Muscle of leg (tissue), 11 donors: ENCODE data around the gene PLP1. TPM values are rescaled to one million over a fixed set of nuclear protein-coding genes. Genes with fewer than 3 reads are reported as not detected.
"Not testable (repeated sequence)": the region's sequence is repeated elsewhere in the genome, so short reads cannot be mapped to it uniquely, and the experiment has no call there.

ENCODE experiments used
- DNase-seq: peaks from one replicate; pipeline ENCODE4 v3.0.0; 2013
- H3K27ac ChIP-seq: one replicate; pipeline ENCODE4 v1.5.1; 2013; ENCODE audit warnings: mild to moderate bottlenecking, low read length, control low read depth
- H3K27me3 ChIP-seq: one replicate; pipeline ENCODE4 v1.6.1; 2013; ENCODE audit warnings: low read length; ENCODE audit not compliant: control insufficient read depth, insufficient read depth
- H3K36me3 ChIP-seq: one replicate; pipeline ENCODE4 v1.6.1; 2013; ENCODE audit warnings: low read length; ENCODE audit not compliant: control insufficient read depth, insufficient read depth
- H3K4me1 ChIP-seq: one replicate; pipeline ENCODE4 v1.6.1; 2013; ENCODE audit warnings: low read length; ENCODE audit not compliant: control insufficient read depth, insufficient read depth
- H3K4me3 ChIP-seq: one replicate; pipeline ENCODE4 v1.5.1; 2013; ENCODE audit warnings: low read length, control low read depth
- H3K9me3 ChIP-seq: replicated peaks from 2 replicates; pipeline ENCODE4 v1.6.1; 2013; ENCODE audit warnings: low read depth, low read length; ENCODE audit not compliant: control insufficient read depth
- WGBS: methylation state at CpG from one replicate; pipeline ENCODE4 v1.1.5; 2013; ENCODE audit warnings: missing lambda C conversion rate; ENCODE audit not compliant: insufficient coverage; 5-methylcytosine and 5-hydroxymethylcytosine counted together
- polyA plus RNA-seq, 8 donors: library from polyadenylated mRNA; unstranded; fragments of 120-200 nt; gene quantifications; one replicate each; pipeline versions ENCODE4 v1.2.1 to v1.2.3, GENCODE V29; 2013; ENCODE audit warnings: inconsistent platforms in 1 of 8, low replicate concordance in 1 of 8; ENCODE audit not compliant: insufficient read length in 8 of 8, insufficient read depth in 1 of 8
- total RNA-seq: library from RNA; stranded (reverse); fragments of 120-200 nt; gene quantifications from one replicate; pipeline ENCODE4 v1.2.4, GENCODE V29; 2013

PLP1 gene
- total and polyA plus RNA-seq, 9 donors: 44.2 to 147 (median 72.8) TPM

- Histone ChIP-seq H3K27ac (no peak overlapping the region), H3K4me3 (no peak overlapping the region), H3K9me3 (no peaks in the 10 kb centered on the region), H3K4me1 (no peaks in the 10 kb centered on the region), H3K27me3 (peaks cover 23% of the 10 kb centered on the region), H3K36me3 (no peaks in the 10 kb centered on the region)
- no CpG with 5 or more reads among the region's 2 CpGs for WGBS
- DNase-seq: no peak
Measured at GRCh38 chrX:103791826-103792485, 15.3 kb downstream of the PLP1 start.

- no peak overlapping the region for H3K27ac ChIP-seq
- H3K27me3 ChIP-seq: peaks cover 21% of the 10 kb centered on the region
- no peaks in the 10 kb centered on the region for H3K4me1 ChIP-seq
- H3K4me3 ChIP-seq: no peak overlapping the region
- H3K36me3 ChIP-seq: no peaks in the 10 kb centered on the region
- no peaks in the 10 kb centered on the region for H3K9me3 ChIP-seq
- no CpG with 5 or more reads among the region's 6 CpGs for WGBS
- DNase-seq: no peak
Measured at GRCh38 chrX:103792916-103793544, 16.4 kb downstream of the PLP1 start.

- no peaks in the 10 kb centered on the region for H3K36me3 ChIP-seq
- H3K27me3 ChIP-seq: peaks cover 18% of the 10 kb centered on the region
- no peaks in the 10 kb centered on the region for H3K9me3 ChIP-seq
- WGBS: no CpG with 5 or more reads among the region's 2 CpGs
- H3K4me1 ChIP-seq: no peaks in the 10 kb centered on the region
- H3K4me3 ChIP-seq: no peak overlapping the region
- H3K27ac ChIP-seq: no peak overlapping the region
- no peak for DNase-seq
Measured at GRCh38 chrX:103793545-103793940, 16.9 kb downstream of the PLP1 start.

GRCh38 chrX:103794119-103794518 lies 17.5 kb downstream of the PLP1 start:
- DNase-seq: no peak
- WGBS: no CpG with 5 or more reads among the region's 4 CpGs
- H3K27me3 ChIP-seq: peaks cover 18% of the 10 kb centered on the region

GRCh38 chrX:103797691-103798090 lies 21.1 kb downstream of the PLP1 start:
- no peak overlapping the region for H3K4me3 ChIP-seq
- no peak for DNase-seq
- no peaks in the 10 kb centered on the region for H3K36me3 ChIP-seq
- H3K27ac ChIP-seq: no peak overlapping the region
- WGBS: no CpG with 5 or more reads among the region's 2 CpGs
- H3K9me3 ChIP-seq: no peaks in the 10 kb centered on the region
- peaks cover 11% of the 10 kb centered on the region for H3K27me3 ChIP-seq
- H3K4me1 ChIP-seq: no peaks in the 10 kb centered on the region

More at GRCh38 chrX:103794119-103794518, 17.5 kb downstream of the PLP1 start:
- no peak overlapping the region for H3K4me3 ChIP-seq
- H3K4me1 ChIP-seq: no peaks in the 10 kb centered on the region
- H3K9me3 ChIP-seq: no peaks in the 10 kb centered on the region
- no peak overlapping the region for H3K27ac ChIP-seq
- H3K36me3 ChIP-seq: no peaks in the 10 kb centered on the region

GRCh38 chrX:103800318-103800717 lies 23.7 kb downstream of the PLP1 start:
- H3K27ac ChIP-seq: no peak overlapping the region
- DNase-seq: no peak

GRCh38 chrX:103805860-103806259 lies 29.2 kb downstream of the PLP1 start:
- H3K27ac ChIP-seq: no peak overlapping the region
- no peak for DNase-seq
- H3K4me3 ChIP-seq: no peak overlapping the region
- H3K36me3 ChIP-seq: no peaks in the 10 kb centered on the region
- H3K9me3 ChIP-seq: no peaks in the 10 kb centered on the region
- peaks cover 25% of the 10 kb centered on the region for H3K27me3 ChIP-seq
- H3K4me1 ChIP-seq: no peaks in the 10 kb centered on the region

More at GRCh38 chrX:103800318-103800717, 23.7 kb downstream of the PLP1 start:
- H3K36me3 ChIP-seq: no peaks in the 10 kb centered on the region
- no CpG with 5 or more reads among the region's 2 CpGs for WGBS
- peaks cover 5% of the 10 kb centered on the region for H3K27me3 ChIP-seq
- H3K9me3 ChIP-seq: no peaks in the 10 kb centered on the region
- H3K4me1 ChIP-seq: no peaks in the 10 kb centered on the region
- H3K4me3 ChIP-seq: no peak overlapping the region

- H3K4me3 ChIP-seq: no peak overlapping the region
- DNase-seq: no peak
- no peaks in the 10 kb centered on the region for H3K36me3 ChIP-seq
- H3K9me3 ChIP-seq: no peaks in the 10 kb centered on the region
- no peak overlapping the region for H3K27ac ChIP-seq
- no peaks in the 10 kb centered on the region for H3K4me1 ChIP-seq
- peaks cover 26% of the 10 kb centered on the region for H3K27me3 ChIP-seq
- WGBS: 70% methylated on average over 1 of the region's 4 CpGs
Measured at GRCh38 chrX:103806862-103807474, 30.3 kb downstream of the PLP1 start.

GRCh38 chrX:103811858-103812257 lies 35.2 kb downstream of the PLP1 start:
- Histone ChIP-seq H3K4me3 (no peak overlapping the region), H3K36me3 (no peaks in the 10 kb centered on the region)
- no CpG with 5 or more reads among the region's 3 CpGs for WGBS

GRCh38 chrX:103817101-103817500 lies 40.5 kb downstream of the PLP1 start:
- H3K27ac ChIP-seq, H3K27me3 ChIP-seq, H3K9me3 ChIP-seq, H3K36me3 ChIP-seq, H3K4me1 ChIP-seq, H3K4me3 ChIP-seq, DNase-seq: not testable (repeated sequence)
- WGBS: 17% methylated on average over 2 of the region's 5 CpGs

More at GRCh38 chrX:103811858-103812257, 35.2 kb downstream of the PLP1 start:
- H3K27ac ChIP-seq: no peak overlapping the region
- H3K9me3 ChIP-seq: no peaks in the 10 kb centered on the region
- no peak for DNase-seq
- H3K4me1 ChIP-seq: no peaks in the 10 kb centered on the region
- H3K27me3 ChIP-seq: peaks cover 27% of the 10 kb centered on the region
